SH-SY5Y (cell line): Measurements from ENCODE around the gene PSPC1.

Experiments
- GATA2 ChIP-seq: IDR thresholded peaks from 2 replicates; pipeline ENCODE4 v1.6.1; 2011; ENCODE audit warnings: mild to moderate bottlenecking, low read depth, low read length
- GATA3 ChIP-seq: IDR thresholded peaks from 2 replicates; pipeline ENCODE4 v1.6.1; 2011; ENCODE audit warnings: low read depth, mild to moderate bottlenecking, low read length, moderate library complexity

DNA sequence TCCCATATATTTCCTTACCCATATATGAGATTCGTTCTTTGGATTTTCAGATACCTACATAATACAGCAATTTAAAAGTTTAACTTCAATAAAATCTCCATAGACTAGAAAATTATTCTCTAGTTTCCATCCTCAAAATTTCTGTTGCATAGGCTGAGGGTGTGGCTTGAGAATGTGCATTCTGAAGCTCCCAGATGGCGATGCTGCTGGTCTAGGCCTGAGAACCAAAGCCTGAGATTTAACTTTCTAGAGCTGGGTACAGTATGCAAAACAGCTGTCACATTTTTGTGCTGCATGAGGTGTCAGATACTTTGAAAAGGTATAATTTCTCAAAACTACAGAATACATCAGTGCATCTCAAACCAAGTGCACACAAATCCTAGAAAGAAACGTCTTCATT, 106.6 kb downstream of the PSPC1 start:
- TF ChIP-seq GATA3 (no peak), GATA2 (no peak)
